PC-3 (cell line): ENCODE data around the gene PTMS.

ENCODE experiments used
- EZH2 ChIP-seq: fragments of 300-600 bp; sonication (generic); IDR thresholded peaks from one replicate; pipeline ENCODE4 v1.6.1; 2017; ENCODE audit warnings: antibody characterized with exemption, mild to moderate bottlenecking, low read length; ENCODE audit not compliant: unreplicated experiment
- EZH2phosphoT487 ChIP-seq: fragments of 300-600 bp; sonication (generic); IDR thresholded peaks from 2 replicates; pipeline ENCODE4 v1.6.1; 2018; ENCODE audit warnings: mild to moderate bottlenecking, antibody characterized with exemption, low read length, borderline replicate concordance
- TF ChIP-seq, protein P1 (sequence below): fragments of 300-600 bp; sonication (generic); conservative IDR thresholded peaks from 2 replicates; pipeline ENCODE4 v1.5.1; 2017; ENCODE audit warnings: antibody characterized with exemption, low read depth, mild to moderate bottlenecking, low read length

DNA sequence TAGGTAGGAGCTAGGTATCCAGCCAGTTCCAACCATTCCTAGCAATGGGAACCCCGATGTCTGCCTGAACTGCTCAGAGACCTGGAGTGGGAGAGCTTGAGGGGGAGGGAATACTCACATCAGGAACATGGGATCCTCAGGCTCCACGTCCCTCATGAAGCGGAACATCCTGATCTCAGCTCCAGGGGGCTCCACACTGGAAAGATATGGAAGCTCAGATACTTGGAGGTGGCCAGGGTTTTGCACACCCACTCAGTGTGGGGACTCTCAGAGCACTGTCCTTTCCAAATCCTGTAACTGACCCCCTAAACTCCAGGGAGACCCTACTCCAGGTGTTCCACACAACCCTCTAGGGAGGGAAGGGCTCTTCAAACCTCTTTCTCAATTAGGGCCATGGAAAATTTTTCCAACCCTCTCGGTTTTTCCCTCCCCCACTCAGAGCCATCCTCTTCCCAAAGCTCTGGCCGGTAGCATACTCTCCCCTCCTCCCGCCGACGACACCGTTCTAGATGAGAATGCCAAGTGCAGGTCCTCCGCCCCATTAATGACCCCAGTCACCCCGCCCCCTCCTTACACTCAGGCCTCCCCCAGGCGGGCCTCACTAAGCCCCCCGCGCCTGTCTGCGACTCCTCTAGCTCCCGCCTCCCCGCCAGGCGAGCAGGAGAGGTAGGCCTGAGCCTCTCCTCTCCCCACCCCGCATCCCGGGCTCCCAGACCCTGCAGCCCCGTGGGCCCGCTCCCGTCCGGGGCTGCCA is 13.8 kb upstream of the PTMS start:
- TF ChIP-seq, protein P1, sequence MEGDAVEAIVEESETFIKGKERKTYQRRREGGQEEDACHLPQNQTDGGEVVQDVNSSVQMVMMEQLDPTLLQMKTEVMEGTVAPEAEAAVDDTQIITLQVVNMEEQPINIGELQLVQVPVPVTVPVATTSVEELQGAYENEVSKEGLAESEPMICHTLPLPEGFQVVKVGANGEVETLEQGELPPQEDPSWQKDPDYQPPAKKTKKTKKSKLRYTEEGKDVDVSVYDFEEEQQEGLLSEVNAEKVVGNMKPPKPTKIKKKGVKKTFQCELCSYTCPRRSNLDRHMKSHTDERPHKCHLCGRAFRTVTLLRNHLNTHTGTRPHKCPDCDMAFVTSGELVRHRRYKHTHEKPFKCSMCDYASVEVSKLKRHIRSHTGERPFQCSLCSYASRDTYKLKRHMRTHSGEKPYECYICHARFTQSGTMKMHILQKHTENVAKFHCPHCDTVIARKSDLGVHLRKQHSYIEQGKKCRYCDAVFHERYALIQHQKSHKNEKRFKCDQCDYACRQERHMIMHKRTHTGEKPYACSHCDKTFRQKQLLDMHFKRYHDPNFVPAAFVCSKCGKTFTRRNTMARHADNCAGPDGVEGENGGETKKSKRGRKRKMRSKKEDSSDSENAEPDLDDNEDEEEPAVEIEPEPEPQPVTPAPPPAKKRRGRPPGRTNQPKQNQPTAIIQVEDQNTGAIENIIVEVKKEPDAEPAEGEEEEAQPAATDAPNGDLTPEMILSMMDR = peak; percentile 44
- TF ChIP-seq EZH2 (no peak), EZH2phosphoT487 (no peak)
